Endodermal cell (in vitro differentiated cells): ENCODE results near the gene CYP26C1. TPM values are rescaled to one million over a fixed set of nuclear protein-coding genes. Genes with fewer than 3 reads are reported as not detected.

Experiments
- DNase-seq: peaks from one replicate; pipeline ENCODE4 v3.0.0-alpha.2; 2017
- H3K27ac ChIP-seq: 2 replicates; pipeline ENCODE4 v1.5.1; 2013; ENCODE audit warnings: mild to moderate bottlenecking, low read depth, low read length, moderate library complexity
- H3K27me3 ChIP-seq: 2 replicates; pipeline ENCODE4 v1.6.1; 2013; ENCODE audit warnings: mild to moderate bottlenecking, low read length, moderate library complexity; ENCODE audit not compliant: insufficient read depth, control insufficient read depth, poor library complexity, severe bottlenecking
- H3K36me3 ChIP-seq: 2 replicates; pipeline ENCODE4 v1.7.0; 2013; ENCODE audit warnings: mild to moderate bottlenecking, low read length, moderate library complexity; ENCODE audit not compliant: control insufficient read depth, insufficient read depth
- H3K4me1 ChIP-seq: one replicate; pipeline ENCODE4 v1.7.0; 2013; ENCODE audit warnings: low read length; ENCODE audit not compliant: control insufficient read depth, insufficient read depth
- H3K4me3 ChIP-seq: 2 replicates; pipeline ENCODE4 v1.5.1; 2013; ENCODE audit warnings: mild to moderate bottlenecking, low read length, moderate library complexity
- H3K9ac ChIP-seq: 2 replicates; pipeline ENCODE4 v1.6.1; 2013; ENCODE audit warnings: mild to moderate bottlenecking, low read length, moderate library complexity; ENCODE audit not compliant: poor library complexity, severe bottlenecking; ENCODE audit errors: extremely low read depth
- H3K9me3 ChIP-seq: 2 replicates; pipeline ENCODE4 v1.6.1; 2013; ENCODE audit warnings: mild to moderate bottlenecking, low read length, moderate library complexity; ENCODE audit not compliant: control insufficient read depth
- H3K27ac Mint-ChIP-seq: 2 replicates; pipeline ENCODE4 v1.8.0; 2020; ENCODE audit warnings: mixed read lengths
- H3K27me3 Mint-ChIP-seq: 2 replicates; pipeline ENCODE4 v1.8.0; 2021; ENCODE audit warnings: mild to moderate bottlenecking, mixed read lengths; ENCODE audit not compliant: insufficient read depth
- H3K36me3 Mint-ChIP-seq: 2 replicates; pipeline ENCODE4 v1.8.0; 2020; ENCODE audit warnings: low read depth, mixed read lengths
- H3K4me1 Mint-ChIP-seq: 2 replicates; pipeline ENCODE4 v1.8.0; 2020; ENCODE audit warnings: mixed read lengths
- H3K4me3 Mint-ChIP-seq: 2 replicates; pipeline ENCODE4 v1.8.0; 2020; ENCODE audit warnings: mild to moderate bottlenecking, moderate library complexity, mixed read lengths
- H3K9me3 Mint-ChIP-seq: 2 replicates; pipeline ENCODE4 v1.8.0; 2020; ENCODE audit warnings: mild to moderate bottlenecking, mixed read lengths
- CTCF ChIP-seq: fragments of 200-600 bp; sonication (generic); conservative IDR thresholded peaks from 2 replicates; pipeline ENCODE4 v1.5.0; 2021; ENCODE audit warnings: antibody characterized with exemption, mild to moderate bottlenecking
- WGBS, 2 experiments: methylation state at CpG; one replicate each; pipeline versions ENCODE4 v1.1.5 to v1.1.7; 2013; ENCODE audit warnings: missing lambda C conversion rate in 2 of 2, mixed read lengths in 1 of 2; ENCODE audit not compliant: insufficient coverage in 1 of 2, insufficient read length in 1 of 2; 5-methylcytosine and 5-hydroxymethylcytosine counted together
- total RNA-seq, 2 donors: library from RNA; stranded (reverse); fragmentation: NEBNext Ultra II Directional in 1 of 2; extraction: Animal tissue kit (Norgen Biotek cat#: 25700) in 1 of 2; gene quantifications; 2 replicates in 1 of 2; 3 replicates in 1 of 2; pipeline ENCODE4 v1.2.1, GENCODE V29; 2021

The CYP26C1 gene
- total RNA-seq, 2 donors from 2014 or later, result 0.35 to 0.44 TPM

GRCh38 chr10:93061594-93062513, 1.3 kb downstream of the CYP26C1 start:
- no peak for DNase-seq
- Mint-ChIP-seq H3K27ac (no peak overlapping the region), H3K4me3 (peak overlapping the region; percentile 36), H3K9me3 (peaks cover 3% of the 10 kb centered on the region), H3K4me1 (peaks cover 9% of the 10 kb centered on the region), H3K36me3 (peaks cover 13% of the 10 kb centered on the region), H3K27me3 (peaks cover 91% of the 10 kb centered on the region)
- Histone ChIP-seq H3K9me3 (peaks cover 17% of the 10 kb centered on the region), H3K36me3 (peaks cover 5% of the 10 kb centered on the region), H3K27me3 (peaks cover 100% of the 10 kb centered on the region), H3K9ac (no peak overlapping the region), H3K27ac (no peak overlapping the region), H3K4me3 (peak overlapping the region; percentile 70), H3K4me1 (peaks cover 2% of the 10 kb centered on the region)
- TF ChIP-seq CTCF, result no peak
- WGBS, 2 experiments, result 19 to 38% methylated on average over 36 to 56 of the region's 57 CpGs

- DNase-seq, result peak; percentile 88
- Histone ChIP-seq H3K27ac (no peak overlapping the region), H3K4me1 (peaks cover 2% of the 10 kb centered on the region), H3K36me3 (peaks cover 5% of the 10 kb centered on the region), H3K9me3 (peaks cover 17% of the 10 kb centered on the region), H3K9ac (no peak overlapping the region), H3K27me3 (peaks cover 100% of the 10 kb centered on the region), H3K4me3 (peak overlapping the region; percentile 70)
- peaks cover 13% of the 10 kb centered on the region for H3K36me3 Mint-ChIP-seq
- 3 to 4% methylated on average over 53 to 68 of the region's 68 CpGs for WGBS, 2 experiments
- peak; percentile 97 for TF ChIP-seq CTCF
- peak overlapping the region; percentile 36 for H3K4me3 Mint-ChIP-seq
- peaks cover 3% of the 10 kb centered on the region for H3K9me3 Mint-ChIP-seq
- peaks cover 6% of the 10 kb centered on the region for H3K4me1 Mint-ChIP-seq
- H3K27ac Mint-ChIP-seq, result no peak overlapping the region
- H3K27me3 Mint-ChIP-seq, result peaks cover 94% of the 10 kb centered on the region
Measured at GRCh38 chr10:93062514-93063143, 2.0 kb downstream of the CYP26C1 start.

- H3K36me3 Mint-ChIP-seq, result peaks cover 11% of the 10 kb centered on the region
- peaks cover 11% of the 10 kb centered on the region for H3K4me1 Mint-ChIP-seq
- Histone ChIP-seq H3K27ac (no peak overlapping the region), H3K36me3 (peaks cover 5% of the 10 kb centered on the region), H3K9ac (no peak overlapping the region), H3K4me1 (peaks cover 2% of the 10 kb centered on the region), H3K4me3 (peak overlapping the region; percentile 70), H3K9me3 (peaks cover 14% of the 10 kb centered on the region), H3K27me3 (peaks cover 100% of the 10 kb centered on the region)
- H3K27ac Mint-ChIP-seq, result no peak overlapping the region
- TF ChIP-seq CTCF, result no peak
- H3K4me3 Mint-ChIP-seq, result peak overlapping the region; percentile 36
- H3K27me3 Mint-ChIP-seq, result peaks cover 97% of the 10 kb centered on the region
- WGBS, 2 experiments, result 22 to 34% methylated on average over 19 to 43 of the region's 43 CpGs
- no peak for DNase-seq
- peaks cover 3% of the 10 kb centered on the region for H3K9me3 Mint-ChIP-seq
Measured at GRCh38 chr10:93063144-93063976, 2.8 kb downstream of the CYP26C1 start.
